Measurements from ENCODE around the gene TBCK. TPM values are rescaled to one million over a fixed set of nuclear protein-coding genes. Genes with fewer than 3 reads are reported as not detected.

The TBCK gene
- total RNA-seq, 1 donor from 2014 or later: 81.4 TPM

DNA sequence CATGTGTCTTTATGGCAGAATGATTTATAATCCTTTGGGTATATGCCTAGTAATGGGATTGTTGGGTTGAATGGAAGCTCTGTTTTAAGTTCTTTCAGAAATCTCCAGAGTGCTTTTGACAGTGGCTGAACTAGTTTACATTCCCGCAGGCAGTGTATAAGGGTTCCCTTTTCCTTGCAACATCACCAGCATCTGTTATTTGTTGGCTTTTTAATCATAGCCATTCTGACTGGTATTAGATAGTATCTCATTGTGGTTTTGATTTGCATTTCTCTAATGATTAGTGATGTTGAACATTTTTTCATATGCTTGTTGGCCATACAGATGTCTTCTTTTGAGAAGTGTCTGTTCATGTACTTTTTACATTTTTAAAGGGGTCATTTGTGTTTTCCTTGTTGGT, 129.8 kb downstream of the TBCK start:
- no peaks in the 10 kb centered on the region for H3K9me3 Mint-ChIP-seq (ENCODE audit: unreplicated experiment)
- H3K27ac Mint-ChIP-seq (ENCODE audit: unreplicated experiment): no peak overlapping the region
- H3K4me3 Mint-ChIP-seq (ENCODE audit: unreplicated experiment): no peak overlapping the region
- TF ChIP-seq, protein P1, sequence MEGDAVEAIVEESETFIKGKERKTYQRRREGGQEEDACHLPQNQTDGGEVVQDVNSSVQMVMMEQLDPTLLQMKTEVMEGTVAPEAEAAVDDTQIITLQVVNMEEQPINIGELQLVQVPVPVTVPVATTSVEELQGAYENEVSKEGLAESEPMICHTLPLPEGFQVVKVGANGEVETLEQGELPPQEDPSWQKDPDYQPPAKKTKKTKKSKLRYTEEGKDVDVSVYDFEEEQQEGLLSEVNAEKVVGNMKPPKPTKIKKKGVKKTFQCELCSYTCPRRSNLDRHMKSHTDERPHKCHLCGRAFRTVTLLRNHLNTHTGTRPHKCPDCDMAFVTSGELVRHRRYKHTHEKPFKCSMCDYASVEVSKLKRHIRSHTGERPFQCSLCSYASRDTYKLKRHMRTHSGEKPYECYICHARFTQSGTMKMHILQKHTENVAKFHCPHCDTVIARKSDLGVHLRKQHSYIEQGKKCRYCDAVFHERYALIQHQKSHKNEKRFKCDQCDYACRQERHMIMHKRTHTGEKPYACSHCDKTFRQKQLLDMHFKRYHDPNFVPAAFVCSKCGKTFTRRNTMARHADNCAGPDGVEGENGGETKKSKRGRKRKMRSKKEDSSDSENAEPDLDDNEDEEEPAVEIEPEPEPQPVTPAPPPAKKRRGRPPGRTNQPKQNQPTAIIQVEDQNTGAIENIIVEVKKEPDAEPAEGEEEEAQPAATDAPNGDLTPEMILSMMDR (IDR thresholded peaks at IDR 0.05; ENCODE audit: partially characterized antibody, unreplicated experiment): no peak
- no peaks in the 10 kb centered on the region for H3K4me1 Mint-ChIP-seq (ENCODE audit: low read depth, unreplicated experiment)
- H3K27me3 Mint-ChIP-seq (ENCODE audit: unreplicated experiment): no peaks in the 10 kb centered on the region
- peaks cover 11% of the 10 kb centered on the region for H3K36me3 Mint-ChIP-seq (ENCODE audit: unreplicated experiment)
- no peak for DNase-seq

DNA sequence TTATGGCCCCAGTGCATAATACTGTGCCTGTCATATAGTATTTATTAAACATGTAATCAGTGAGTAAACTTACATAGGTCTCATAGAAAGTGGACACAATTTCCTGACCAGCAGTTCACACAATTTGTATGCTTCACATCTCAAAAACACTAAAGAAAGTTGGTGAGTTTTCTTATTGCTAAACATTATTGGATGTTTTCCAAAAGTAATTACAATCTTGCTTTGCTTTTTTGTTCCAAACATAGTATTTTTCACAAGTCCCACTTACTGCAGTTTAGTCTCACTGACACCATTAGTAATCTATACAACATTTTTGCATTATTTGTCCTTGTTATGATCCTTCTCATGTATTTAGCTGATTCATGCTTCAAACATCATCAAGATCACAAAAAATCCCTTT, 132.5 kb downstream of the TBCK start:
- H3K4me1 Mint-ChIP-seq (ENCODE audit: low read depth, unreplicated experiment): no peaks in the 10 kb centered on the region
- H3K27ac Mint-ChIP-seq (ENCODE audit: unreplicated experiment): no peak overlapping the region
- no peak overlapping the region for H3K4me3 Mint-ChIP-seq (ENCODE audit: unreplicated experiment)
- no peaks in the 10 kb centered on the region for H3K27me3 Mint-ChIP-seq (ENCODE audit: unreplicated experiment)
- H3K36me3 Mint-ChIP-seq (ENCODE audit: unreplicated experiment): peaks cover 15% of the 10 kb centered on the region
- no peak for DNase-seq
- peaks cover 1% of the 10 kb centered on the region for H3K9me3 Mint-ChIP-seq (ENCODE audit: unreplicated experiment)
- TF ChIP-seq, protein P1 (IDR thresholded peaks at IDR 0.05; ENCODE audit: partially characterized antibody, unreplicated experiment): no peak

DNA sequence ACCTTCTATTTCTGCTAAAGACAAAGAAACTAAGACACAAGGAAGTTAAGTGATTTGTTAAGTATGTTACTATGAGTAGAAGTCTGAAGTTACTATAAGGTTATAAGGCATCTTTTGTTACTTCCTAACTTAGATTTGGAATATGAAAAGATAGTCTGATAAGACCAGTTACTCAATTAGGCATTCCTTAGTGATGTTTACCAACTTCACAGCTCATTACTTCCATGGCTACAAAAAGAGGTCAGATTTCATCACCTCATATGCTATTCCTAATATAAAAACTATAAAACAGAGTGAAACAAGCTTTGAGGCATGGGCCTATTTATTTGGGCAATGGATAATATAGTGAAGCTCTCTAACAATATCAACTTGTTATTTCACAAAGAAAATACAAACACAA, 143.1 kb downstream of the TBCK start:
- no peak for DNase-seq
- H3K27ac Mint-ChIP-seq (ENCODE audit: unreplicated experiment): no peak overlapping the region
- TF ChIP-seq, protein P1 (IDR thresholded peaks at IDR 0.05; ENCODE audit: partially characterized antibody, unreplicated experiment): no peak
- H3K4me1 Mint-ChIP-seq (ENCODE audit: low read depth, unreplicated experiment): no peaks in the 10 kb centered on the region
- no peaks in the 10 kb centered on the region for H3K27me3 Mint-ChIP-seq (ENCODE audit: unreplicated experiment)
- H3K36me3 Mint-ChIP-seq (ENCODE audit: unreplicated experiment): peaks cover 6% of the 10 kb centered on the region
- no peak overlapping the region for H3K4me3 Mint-ChIP-seq (ENCODE audit: unreplicated experiment)
- peaks cover 1% of the 10 kb centered on the region for H3K9me3 Mint-ChIP-seq (ENCODE audit: unreplicated experiment)

DNA sequence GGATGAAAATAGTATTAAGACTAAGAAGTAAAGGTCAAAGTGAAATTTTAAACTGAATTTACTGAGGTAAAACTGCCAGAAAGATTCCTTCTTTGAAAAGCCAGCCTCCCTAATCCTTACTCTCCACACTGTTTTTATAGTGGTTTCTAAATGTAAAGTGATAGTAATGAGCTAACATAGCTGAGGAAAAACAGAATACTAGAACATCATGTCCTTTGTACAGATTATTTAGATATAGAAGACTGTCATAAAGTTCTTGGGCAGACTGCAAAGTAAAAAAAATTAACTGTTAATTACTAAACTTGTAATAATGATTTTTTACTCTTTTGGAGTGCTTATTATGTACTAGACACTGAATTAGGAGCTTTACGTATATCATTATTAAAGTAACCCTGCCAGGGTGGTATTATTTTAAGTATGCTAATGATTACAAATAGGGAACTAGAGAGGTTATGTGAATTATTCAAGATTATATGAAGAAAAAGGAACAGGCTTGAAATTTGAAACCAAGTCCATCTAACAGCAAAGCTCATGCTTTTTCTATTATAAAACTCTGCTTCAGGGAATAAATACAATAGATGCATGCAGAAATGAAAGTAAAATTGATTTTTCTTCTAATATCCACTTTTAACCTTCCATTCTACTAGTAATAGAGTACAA, 150.5 kb downstream of the TBCK start:
- Mint-ChIP-seq H3K9me3 (ENCODE audit: unreplicated experiment) (peaks cover 5% of the 10 kb centered on the region), H3K4me1 (ENCODE audit: low read depth, unreplicated experiment) (no peaks in the 10 kb centered on the region), H3K4me3 (ENCODE audit: unreplicated experiment) (no peak overlapping the region), H3K27ac (ENCODE audit: unreplicated experiment) (no peak overlapping the region), H3K36me3 (ENCODE audit: unreplicated experiment) (peaks cover 28% of the 10 kb centered on the region), H3K27me3 (ENCODE audit: unreplicated experiment) (no peaks in the 10 kb centered on the region)
- no peak for DNase-seq
- TF ChIP-seq, protein P1 (IDR thresholded peaks at IDR 0.05; ENCODE audit: partially characterized antibody, unreplicated experiment): no peak

DNA sequence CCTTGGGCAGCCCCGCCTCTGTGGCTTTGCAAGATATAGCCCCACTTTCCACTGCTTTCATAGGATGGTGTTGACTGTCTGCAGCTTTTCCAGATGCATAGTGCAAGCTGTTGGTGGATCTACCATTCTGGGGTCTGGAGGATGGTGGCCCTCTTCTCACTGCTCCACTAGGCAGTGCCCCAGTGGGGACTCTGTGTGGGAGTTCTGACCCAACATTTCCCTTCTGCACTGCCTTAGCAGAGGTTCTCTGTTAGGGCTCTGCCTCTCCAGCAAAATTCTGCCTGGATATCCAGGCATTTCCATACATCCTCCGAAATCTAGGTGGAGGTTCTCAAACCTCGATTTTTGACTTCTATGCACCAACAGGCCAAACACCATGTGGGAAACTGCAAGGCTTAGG, 153.7 kb downstream of the TBCK start:
- DNase-seq: no peak
- H3K27me3 Mint-ChIP-seq (ENCODE audit: unreplicated experiment): no peaks in the 10 kb centered on the region
- H3K4me3 Mint-ChIP-seq (ENCODE audit: unreplicated experiment): no peak overlapping the region
- no peak overlapping the region for H3K27ac Mint-ChIP-seq (ENCODE audit: unreplicated experiment)
- TF ChIP-seq, protein P1 (IDR thresholded peaks at IDR 0.05; ENCODE audit: partially characterized antibody, unreplicated experiment): no peak
- peaks cover 22% of the 10 kb centered on the region for H3K36me3 Mint-ChIP-seq (ENCODE audit: unreplicated experiment)
- no peaks in the 10 kb centered on the region for H3K4me1 Mint-ChIP-seq (ENCODE audit: low read depth, unreplicated experiment)
- peaks cover 4% of the 10 kb centered on the region for H3K9me3 Mint-ChIP-seq (ENCODE audit: unreplicated experiment)

Measured in glutamatergic neuron (in vitro differentiated cells).